Measurements from ENCODE around the gene DYSF. TPM values are rescaled to one million over a fixed set of nuclear protein-coding genes. Genes with fewer than 3 reads are reported as not detected.

Gene DYSF
- total RNA-seq, 1 donor from 2014 or later, result not detected

DNA sequence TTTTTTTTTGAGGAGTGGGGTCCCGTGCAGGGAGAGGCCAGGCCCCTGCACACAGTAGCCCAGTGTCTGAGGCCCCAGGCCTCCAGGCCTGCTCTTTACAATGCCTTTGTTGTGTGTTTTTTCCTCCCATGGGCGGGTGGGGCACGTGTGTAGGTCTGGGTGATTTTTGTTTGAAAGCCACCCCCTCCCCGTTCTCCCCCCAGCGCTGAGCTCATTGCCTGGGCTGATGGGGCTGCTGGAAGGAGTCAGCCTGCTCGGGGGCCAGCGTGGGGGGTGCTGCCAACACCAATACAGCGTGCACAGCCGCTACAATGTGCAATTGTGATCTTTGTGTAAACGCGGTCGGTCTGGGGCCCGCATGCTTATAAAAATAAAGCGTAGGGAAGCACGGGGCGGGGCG is 142.7 kb downstream of the DYSF start:
- intact Hi-C loops (cut with micrococcal nuclease), result no loop called here
- no peak for DNase-seq (ENCODE audit: low spot score)
- H3K27ac Mint-ChIP-seq, result no peak overlapping the region
- H3K4me1 Mint-ChIP-seq (ENCODE audit: low read depth), result no peaks in the 10 kb centered on the region
- no peak overlapping the region for H3K4me3 Mint-ChIP-seq (ENCODE audit: low read depth)
- no peaks in the 10 kb centered on the region for H3K27me3 Mint-ChIP-seq (ENCODE audit: low read depth)
- no peaks in the 10 kb centered on the region for H3K9me3 Mint-ChIP-seq
- H3K36me3 Mint-ChIP-seq (ENCODE audit: low read depth), result no peaks in the 10 kb centered on the region

DNA sequence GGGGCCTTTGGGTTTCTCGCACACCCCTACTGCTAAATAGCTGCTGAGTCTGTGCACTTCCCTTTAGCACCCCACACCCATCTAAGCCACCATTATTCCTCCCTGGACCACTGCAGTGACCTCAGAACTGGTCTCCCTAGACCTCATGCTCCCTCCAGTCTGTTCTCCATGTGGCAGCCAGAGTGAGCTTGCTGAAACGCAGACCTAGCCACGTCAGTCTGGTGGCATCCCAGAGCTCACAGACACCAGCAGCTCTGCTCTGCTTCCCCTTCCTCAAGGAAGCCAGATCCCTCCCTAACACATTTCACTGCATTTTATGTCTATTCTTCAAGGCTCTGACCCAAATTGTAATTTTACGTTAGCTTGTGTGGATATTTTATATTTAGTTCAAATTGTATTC is 144.4 kb downstream of the DYSF start:
- Mint-ChIP-seq H3K27ac (no peak overlapping the region), H3K36me3 (ENCODE audit: low read depth) (no peaks in the 10 kb centered on the region), H3K4me3 (ENCODE audit: low read depth) (no peak overlapping the region), H3K27me3 (ENCODE audit: low read depth) (no peaks in the 10 kb centered on the region), H3K4me1 (ENCODE audit: low read depth) (peaks cover 2% of the 10 kb centered on the region), H3K9me3 (no peaks in the 10 kb centered on the region)
- intact Hi-C loops (cut with micrococcal nuclease), result no loop called here
- DNase-seq (ENCODE audit: low spot score), result no peak

DNA sequence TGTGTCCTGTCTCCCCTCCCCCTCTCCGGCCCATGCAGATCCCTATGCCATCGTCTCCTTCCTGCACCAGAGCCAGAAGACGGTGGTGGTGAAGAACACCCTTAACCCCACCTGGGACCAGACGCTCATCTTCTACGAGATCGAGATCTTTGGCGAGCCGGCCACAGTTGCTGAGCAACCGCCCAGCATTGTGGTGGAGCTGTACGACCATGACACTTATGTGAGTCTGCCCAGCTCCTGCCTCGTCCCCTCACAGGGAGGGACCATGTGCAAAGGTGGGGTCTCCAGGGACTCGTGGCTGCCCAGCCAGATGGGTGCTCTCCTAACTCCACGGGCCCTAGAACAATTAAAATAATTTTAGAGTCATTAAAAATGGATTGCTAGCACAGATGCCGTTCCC is 145.2 kb downstream of the DYSF start:
- Mint-ChIP-seq H3K27ac (no peak overlapping the region), H3K9me3 (no peaks in the 10 kb centered on the region), H3K4me1 (ENCODE audit: low read depth) (peaks cover 7% of the 10 kb centered on the region), H3K36me3 (ENCODE audit: low read depth) (no peaks in the 10 kb centered on the region), H3K4me3 (ENCODE audit: low read depth) (no peak overlapping the region), H3K27me3 (ENCODE audit: low read depth) (no peaks in the 10 kb centered on the region)
- intact Hi-C loops (cut with micrococcal nuclease), result no loop called here
- DNase-seq (ENCODE audit: low spot score), result no peak

DNA sequence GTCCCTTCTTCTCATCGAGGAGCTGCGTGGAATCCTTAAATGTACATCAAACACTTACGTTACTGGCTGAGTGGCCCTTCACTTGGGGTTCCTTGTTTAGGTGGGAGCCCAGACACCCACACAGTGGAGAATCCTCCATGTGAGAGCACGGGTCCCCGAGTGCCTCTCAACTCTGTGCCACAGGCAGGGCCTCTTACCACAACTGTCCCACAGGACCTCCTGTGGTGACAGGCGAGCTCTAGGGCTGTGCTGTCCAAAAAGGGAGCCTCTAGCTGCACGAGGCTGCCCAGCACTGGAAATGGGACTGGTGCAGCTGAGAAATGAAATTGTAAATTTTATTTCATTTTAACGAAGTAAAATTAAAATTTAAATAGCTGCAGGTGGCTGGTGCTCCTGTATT is 145.7 kb downstream of the DYSF start:
- no peaks in the 10 kb centered on the region for H3K27me3 Mint-ChIP-seq (ENCODE audit: low read depth)
- intact Hi-C loops (cut with micrococcal nuclease), result no loop called here
- H3K27ac Mint-ChIP-seq, result no peak overlapping the region
- DNase-seq (ENCODE audit: low spot score), result no peak
- H3K4me3 Mint-ChIP-seq (ENCODE audit: low read depth), result no peak overlapping the region
- H3K36me3 Mint-ChIP-seq (ENCODE audit: low read depth), result no peaks in the 10 kb centered on the region
- H3K4me1 Mint-ChIP-seq (ENCODE audit: low read depth), result peaks cover 10% of the 10 kb centered on the region
- H3K9me3 Mint-ChIP-seq, result no peaks in the 10 kb centered on the region

DNA sequence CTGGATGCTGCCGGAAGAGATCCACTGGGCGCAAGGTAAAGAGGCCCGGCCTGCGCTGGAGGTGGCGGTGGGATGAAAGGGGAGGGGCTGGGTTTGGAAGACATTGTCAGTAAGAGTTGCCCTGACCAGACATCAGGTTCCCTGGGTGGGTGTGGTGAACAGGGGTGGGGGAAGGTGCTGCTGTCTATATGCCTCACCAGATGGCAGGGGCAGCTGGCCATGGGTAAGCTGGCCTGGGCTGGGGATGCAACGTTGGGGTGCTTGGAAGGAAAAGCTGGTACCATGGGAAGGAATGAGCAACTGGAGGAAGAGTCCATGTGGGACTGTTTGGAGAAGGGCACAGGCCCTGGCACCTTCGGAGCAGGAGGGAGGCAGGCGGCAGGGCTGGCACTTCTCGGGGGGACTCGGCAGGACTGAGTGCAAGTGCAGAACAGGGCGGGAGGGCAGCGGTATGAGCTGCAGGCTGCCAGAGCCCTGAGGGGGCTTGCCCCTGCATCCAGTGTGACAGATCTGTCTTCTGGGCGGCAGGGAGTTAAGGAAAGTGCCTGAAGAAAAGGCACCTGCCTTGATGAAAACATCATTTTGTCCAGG is 146.4 kb downstream of the DYSF start:
- no peak overlapping the region for H3K27ac Mint-ChIP-seq
- no peak overlapping the region for H3K4me3 Mint-ChIP-seq (ENCODE audit: low read depth)

DNA sequence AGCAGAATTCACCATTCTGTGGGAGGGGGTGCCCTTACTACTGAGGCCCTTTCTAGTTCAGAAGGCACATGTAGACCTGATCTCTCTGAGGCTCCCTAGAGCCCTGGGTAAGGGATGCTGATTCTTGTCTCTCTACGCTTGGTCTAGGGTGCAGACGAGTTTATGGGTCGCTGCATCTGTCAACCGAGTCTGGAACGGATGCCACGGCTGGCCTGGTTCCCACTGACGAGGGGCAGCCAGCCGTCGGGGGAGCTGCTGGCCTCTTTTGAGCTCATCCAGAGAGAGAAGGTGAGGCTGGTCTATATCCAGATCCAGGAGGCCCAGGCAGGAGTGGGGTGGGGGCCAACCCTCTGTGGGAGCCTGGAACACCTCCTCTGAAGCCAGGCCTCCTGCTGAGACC is 147.2 kb downstream of the DYSF start:
- DNase-seq (ENCODE audit: low spot score), result no peak
- H3K9me3 Mint-ChIP-seq, result no peaks in the 10 kb centered on the region
- H3K27ac Mint-ChIP-seq, result no peak overlapping the region
- no peaks in the 10 kb centered on the region for H3K27me3 Mint-ChIP-seq (ENCODE audit: low read depth)
- intact Hi-C loops (cut with micrococcal nuclease), result no loop called here
- H3K4me3 Mint-ChIP-seq (ENCODE audit: low read depth), result no peak overlapping the region
- peaks cover 17% of the 10 kb centered on the region for H3K4me1 Mint-ChIP-seq (ENCODE audit: low read depth)
- H3K36me3 Mint-ChIP-seq (ENCODE audit: low read depth), result no peaks in the 10 kb centered on the region

More for the DNA sequence above, 146.4 kb downstream of the DYSF start:
- no peaks in the 10 kb centered on the region for H3K36me3 Mint-ChIP-seq (ENCODE audit: low read depth)
- H3K27me3 Mint-ChIP-seq (ENCODE audit: low read depth), result no peaks in the 10 kb centered on the region
- no peak for DNase-seq (ENCODE audit: low spot score)
- peaks cover 13% of the 10 kb centered on the region for H3K4me1 Mint-ChIP-seq (ENCODE audit: low read depth)
- no peaks in the 10 kb centered on the region for H3K9me3 Mint-ChIP-seq
- intact Hi-C loops (cut with micrococcal nuclease), result no loop called here

DNA sequence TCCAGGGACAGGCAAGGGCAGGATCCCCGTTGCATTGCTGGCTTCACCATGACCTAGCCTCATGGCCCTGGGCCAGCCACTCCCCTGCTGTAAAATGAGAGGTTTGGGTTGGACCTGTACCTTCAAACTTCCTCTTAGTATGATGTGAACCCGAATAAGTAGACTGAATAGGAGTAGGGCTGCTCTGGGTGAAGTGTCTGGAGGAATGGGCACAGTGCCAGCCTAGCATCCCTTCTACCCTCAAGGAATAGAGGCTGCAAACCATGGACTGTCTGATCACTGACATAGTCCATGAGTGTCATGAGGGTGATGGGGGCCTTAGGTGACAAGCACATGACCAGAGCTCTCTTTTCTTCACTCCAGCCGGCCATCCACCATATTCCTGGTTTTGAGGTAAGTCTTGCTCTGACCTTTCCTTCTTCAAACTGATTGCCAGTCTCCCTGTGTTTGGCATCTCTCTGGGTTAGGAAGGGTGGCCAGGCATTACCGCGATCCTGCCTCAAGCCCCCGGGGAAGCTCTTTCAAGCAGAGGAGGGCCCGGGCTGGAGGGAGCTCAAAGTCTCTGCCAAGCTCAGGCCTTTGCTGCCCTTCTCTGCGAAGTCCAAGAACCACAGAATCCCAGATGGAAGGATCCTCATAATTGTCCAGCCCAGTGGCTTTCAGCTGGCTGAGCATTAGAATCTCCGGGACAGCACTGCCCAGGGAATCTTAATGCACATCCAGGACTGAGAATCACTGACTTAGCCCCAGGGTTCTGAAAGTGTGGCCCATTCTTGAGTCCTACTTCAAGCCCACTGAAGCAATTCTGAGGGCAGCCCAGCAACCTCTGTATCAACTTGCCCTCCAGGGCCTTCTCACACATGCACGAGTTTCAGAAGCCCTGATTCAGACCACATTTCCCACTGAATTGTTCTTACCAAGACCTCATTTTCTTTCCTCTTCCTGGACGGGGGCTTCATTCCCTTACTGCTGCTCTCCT is 148.1 kb downstream of the DYSF start:
- DNase-seq (ENCODE audit: low spot score), result no peak
- intact Hi-C loops (cut with micrococcal nuclease), result no loop called here
- Mint-ChIP-seq H3K27me3 (ENCODE audit: low read depth) (no peaks in the 10 kb centered on the region), H3K4me1 (ENCODE audit: low read depth) (peaks cover 17% of the 10 kb centered on the region), H3K36me3 (ENCODE audit: low read depth) (no peaks in the 10 kb centered on the region), H3K4me3 (ENCODE audit: low read depth) (no peak overlapping the region), H3K27ac (no peak overlapping the region), H3K9me3 (no peaks in the 10 kb centered on the region)

DNA sequence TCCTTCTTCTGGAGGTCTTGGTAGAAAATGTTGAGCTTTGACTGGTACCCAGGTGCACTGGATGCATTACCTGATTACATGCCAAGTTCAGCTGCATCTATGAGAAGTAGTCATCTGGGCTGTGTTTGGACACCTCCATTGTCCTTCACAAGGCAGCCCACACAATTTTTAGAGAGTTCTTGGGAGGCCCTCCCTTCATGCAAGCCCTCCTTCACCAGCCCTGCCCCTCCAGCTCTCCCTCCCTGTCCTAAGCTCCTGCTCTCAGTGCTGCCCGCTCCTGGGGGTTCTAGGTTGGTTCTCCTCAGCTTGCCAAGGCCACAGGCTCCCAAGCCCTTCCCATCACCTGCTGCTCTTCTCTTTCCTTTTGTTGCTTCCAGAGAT is 148.7 kb downstream of the DYSF start:
- intact Hi-C loops (cut with micrococcal nuclease), result no loop called here
- Mint-ChIP-seq H3K27ac (no peak overlapping the region), H3K4me1 (ENCODE audit: low read depth) (peaks cover 17% of the 10 kb centered on the region), H3K9me3 (no peaks in the 10 kb centered on the region), H3K27me3 (ENCODE audit: low read depth) (no peaks in the 10 kb centered on the region), H3K36me3 (ENCODE audit: low read depth) (no peaks in the 10 kb centered on the region), H3K4me3 (ENCODE audit: low read depth) (no peak overlapping the region)
- no peak for DNase-seq (ENCODE audit: low spot score)

DNA sequence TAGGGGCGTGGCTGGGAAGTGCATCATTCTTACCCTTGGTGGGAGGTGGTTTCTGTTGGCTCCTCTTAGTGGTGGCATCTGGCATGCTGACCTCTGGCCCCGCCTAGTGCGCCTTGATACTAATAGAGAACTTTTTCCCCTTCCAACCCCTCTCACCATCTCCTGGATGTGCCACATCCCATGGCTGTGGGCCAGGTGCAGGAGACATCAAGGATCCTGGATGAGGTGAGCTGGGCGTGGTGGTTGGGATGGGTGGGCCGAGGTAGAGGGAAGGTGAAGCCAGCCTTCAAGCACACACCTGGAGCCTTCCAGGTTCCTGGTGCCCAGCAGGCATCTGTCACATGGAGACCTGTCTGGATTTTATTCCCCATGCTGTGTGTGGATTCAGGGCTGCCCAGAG is 149.2 kb downstream of the DYSF start:
- no peak for DNase-seq (ENCODE audit: low spot score)
- no peaks in the 10 kb centered on the region for H3K9me3 Mint-ChIP-seq
- no peak overlapping the region for H3K27ac Mint-ChIP-seq
- intact Hi-C loops (cut with micrococcal nuclease), result no loop called here
- H3K36me3 Mint-ChIP-seq (ENCODE audit: low read depth), result no peaks in the 10 kb centered on the region
- H3K27me3 Mint-ChIP-seq (ENCODE audit: low read depth), result no peaks in the 10 kb centered on the region
- H3K4me1 Mint-ChIP-seq (ENCODE audit: low read depth), result peaks cover 17% of the 10 kb centered on the region
- H3K4me3 Mint-ChIP-seq (ENCODE audit: low read depth), result no peak overlapping the region

DNA sequence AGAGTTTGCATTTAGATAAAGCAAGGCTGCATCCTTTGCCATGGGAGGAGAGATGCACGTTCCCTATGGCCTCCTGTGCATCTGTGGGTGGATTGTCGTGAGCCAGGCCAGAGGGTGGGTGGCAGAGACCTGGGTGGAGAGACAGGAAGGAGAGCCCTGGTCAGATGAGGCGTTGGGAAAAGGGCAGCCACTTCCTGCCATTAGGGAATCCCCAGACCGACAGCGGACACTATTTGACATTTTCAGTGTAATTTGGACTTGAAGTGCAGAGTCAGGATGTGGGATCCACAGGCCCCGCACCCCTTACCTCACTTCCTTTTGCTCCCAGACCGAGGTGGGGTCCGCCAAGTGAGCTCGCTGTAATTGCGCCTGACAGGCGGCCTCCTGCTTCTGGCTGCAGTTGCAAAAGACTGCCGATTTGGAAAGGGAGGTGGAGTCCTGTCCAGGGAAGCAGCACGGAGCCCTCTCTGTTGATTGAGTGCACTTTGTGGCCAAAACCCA is 150.0 kb downstream of the DYSF start:
- intact Hi-C loops (cut with micrococcal nuclease), result no loop called here
- no peak for DNase-seq (ENCODE audit: low spot score)
- no peaks in the 10 kb centered on the region for H3K27me3 Mint-ChIP-seq (ENCODE audit: low read depth)
- H3K4me3 Mint-ChIP-seq (ENCODE audit: low read depth), result no peak overlapping the region
- no peak overlapping the region for H3K27ac Mint-ChIP-seq
- H3K9me3 Mint-ChIP-seq, result no peaks in the 10 kb centered on the region
- no peaks in the 10 kb centered on the region for H3K36me3 Mint-ChIP-seq (ENCODE audit: low read depth)
- H3K4me1 Mint-ChIP-seq (ENCODE audit: low read depth), result peaks cover 17% of the 10 kb centered on the region

DNA sequence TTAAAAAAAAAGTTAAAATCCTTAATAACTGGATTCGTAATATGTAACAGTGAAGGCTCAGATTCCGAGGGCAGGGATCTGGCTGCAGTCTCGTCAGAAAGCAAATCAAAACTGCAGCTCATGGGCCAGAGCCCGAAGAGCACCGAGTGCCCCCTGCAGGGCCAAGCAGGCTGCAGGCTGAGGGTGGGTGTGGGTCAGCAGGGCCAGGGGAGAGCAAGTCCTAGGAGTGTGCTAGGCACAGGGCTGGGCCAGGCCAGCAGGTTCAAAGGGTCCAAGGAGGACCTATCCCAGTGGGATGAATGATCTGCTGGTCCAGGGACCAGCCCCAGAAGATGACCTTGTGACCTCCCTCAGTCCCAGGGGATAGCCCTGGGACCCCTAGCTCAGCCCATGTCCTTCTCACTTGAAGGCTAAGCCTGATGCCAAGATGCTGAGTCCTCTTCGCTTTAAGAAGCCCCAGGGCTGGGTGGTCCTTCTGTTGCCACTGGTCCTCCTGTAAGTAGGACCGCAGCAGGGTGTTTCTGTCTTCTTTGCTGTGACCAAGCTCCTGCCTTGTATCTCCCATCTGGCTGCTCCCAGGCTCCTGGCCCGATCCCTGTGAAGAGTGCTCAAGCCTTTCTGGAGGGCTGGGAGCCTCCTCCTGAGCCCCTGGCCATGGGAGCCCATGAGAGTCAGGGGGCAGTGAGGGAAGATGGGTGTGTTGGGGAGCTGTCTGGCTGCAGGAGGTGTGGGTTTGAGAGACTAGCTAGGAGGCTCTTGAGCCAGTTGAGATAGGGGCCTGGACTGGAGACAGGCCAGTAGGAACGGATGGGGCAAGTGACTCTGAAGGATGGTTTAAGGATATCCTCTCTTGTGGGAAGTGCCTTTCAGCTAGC is 150.7 kb downstream of the DYSF start:
- DNase-seq (ENCODE audit: low spot score), result no peak
- H3K27me3 Mint-ChIP-seq (ENCODE audit: low read depth), result no peaks in the 10 kb centered on the region
- H3K36me3 Mint-ChIP-seq (ENCODE audit: low read depth), result no peaks in the 10 kb centered on the region
- no peak overlapping the region for H3K4me3 Mint-ChIP-seq (ENCODE audit: low read depth)
- no peaks in the 10 kb centered on the region for H3K9me3 Mint-ChIP-seq
- peaks cover 17% of the 10 kb centered on the region for H3K4me1 Mint-ChIP-seq (ENCODE audit: low read depth)
- intact Hi-C loops (cut with micrococcal nuclease), result no loop called here
- no peak overlapping the region for H3K27ac Mint-ChIP-seq

DNA sequence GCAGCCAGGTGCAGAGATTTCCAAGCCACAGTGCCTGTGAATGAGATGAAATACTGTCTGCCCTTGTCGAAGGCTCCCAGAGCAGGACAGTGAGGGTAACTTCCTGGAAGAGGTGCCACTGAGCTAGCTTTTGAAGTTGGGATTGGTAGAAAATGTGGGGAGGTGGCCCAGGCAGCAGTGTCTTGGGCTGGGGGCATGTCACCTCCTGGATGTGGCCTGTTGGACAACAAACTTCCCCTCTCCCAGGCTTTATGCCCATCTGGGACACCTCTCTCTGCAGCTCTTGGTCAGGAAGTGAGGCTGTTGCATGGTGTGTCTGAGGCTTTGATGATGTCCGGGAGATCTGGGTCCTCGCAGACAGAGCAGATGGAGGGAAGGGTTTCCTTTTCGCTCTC is 151.4 kb downstream of the DYSF start:
- no peak overlapping the region for H3K4me3 Mint-ChIP-seq (ENCODE audit: low read depth)
- no peak overlapping the region for H3K27ac Mint-ChIP-seq
- intact Hi-C loops (cut with micrococcal nuclease), result no loop called here

More for the DNA sequence above, 151.4 kb downstream of the DYSF start:
- no peak for DNase-seq (ENCODE audit: low spot score)
- H3K4me1 Mint-ChIP-seq (ENCODE audit: low read depth), result peaks cover 17% of the 10 kb centered on the region
- no peaks in the 10 kb centered on the region for H3K36me3 Mint-ChIP-seq (ENCODE audit: low read depth)
- H3K27me3 Mint-ChIP-seq (ENCODE audit: low read depth), result no peaks in the 10 kb centered on the region
- H3K9me3 Mint-ChIP-seq, result no peaks in the 10 kb centered on the region
